SU-DHL-6 (cell line): ENCODE data around the gene LIN28B.

ENCODE experiments used
- H2AFZ ChIP-seq: fragments of 200-600 bp; sonication (generic); 2 replicates; pipeline ENCODE4 v1.6.1; 2014; ENCODE audit warnings: low read depth, mild to moderate bottlenecking, moderate library complexity, mixed read lengths, antibody characterized with exemption, low read length; ENCODE audit not compliant: severe bottlenecking
- H3F3A ChIP-seq: fragments of 200-600 bp; shearing (Covaris generic); 2 replicates; pipeline ENCODE4 v1.6.0; 2016; ENCODE audit warnings: antibody characterized with exemption, mild to moderate bottlenecking; ENCODE audit not compliant: insufficient read depth
- H3K27ac ChIP-seq: fragments of 200-600 bp; sonication (generic); 2 replicates; pipeline ENCODE4 v1.5.1; 2016; ENCODE audit warnings: low read depth, mild to moderate bottlenecking, low read length, moderate library complexity, mixed read lengths
- H3K27me3 ChIP-seq: fragments of 200-600 bp; sonication (generic), shearing (Covaris generic); 2 replicates; pipeline ENCODE4 v1.6.0; 2014; ENCODE audit warnings: mild to moderate bottlenecking, low read length
- H3K36me3 ChIP-seq: fragments of 200-600 bp; sonication (generic); 2 replicates; pipeline ENCODE4 v1.6.1; 2014; ENCODE audit warnings: mild to moderate bottlenecking, low read length, mixed read lengths
- H3K4me2 ChIP-seq: fragments of 300-600, 200-600 bp; shearing (Covaris generic), sonication (generic); 2 replicates; pipeline ENCODE4 v1.6.0; 2014; ENCODE audit warnings: low read length, low read depth, mild to moderate bottlenecking; ENCODE audit not compliant: poor library complexity, severe bottlenecking
- H3K4me3 ChIP-seq: fragments of 200-600 bp; sonication (generic); 2 replicates; pipeline ENCODE4 v1.5.1; 2014; ENCODE audit warnings: antibody characterized with exemption, low read length, mild to moderate bottlenecking, mixed read lengths; ENCODE audit not compliant: insufficient read depth, poor library complexity, severe bottlenecking
- H3K79me2 ChIP-seq: fragments of 200-600 bp; sonication (generic); 2 replicates; pipeline ENCODE4 v1.6.1; 2014; ENCODE audit warnings: mild to moderate bottlenecking, low read length, moderate library complexity; ENCODE audit not compliant: insufficient read depth
- H3K9ac ChIP-seq: fragments of 200-600 bp; sonication (generic); 2 replicates; pipeline ENCODE4 v1.7.0; 2014; ENCODE audit warnings: mild to moderate bottlenecking, low read length
- H3K9me2 ChIP-seq: fragments of 200-600 bp; sonication (generic); replicated peaks from 2 replicates; pipeline ENCODE4 v1.6.1; 2014; ENCODE audit warnings: low read length; ENCODE audit not compliant: insufficient read depth
- H3K9me3 ChIP-seq: fragments of 200-600 bp; sonication (generic); 2 replicates; pipeline ENCODE4 v1.6.1; 2014; ENCODE audit warnings: low read length, mixed read lengths; ENCODE audit not compliant: insufficient read depth
- H4K20me1 ChIP-seq: fragments of 200-600 bp; sonication (generic); 2 replicates; pipeline ENCODE4 v1.6.1; 2014; ENCODE audit warnings: low read depth, mild to moderate bottlenecking, antibody characterized with exemption, low read length, moderate library complexity, mixed read lengths
- EZH2phosphoT487 ChIP-seq: fragments of 200-600 bp; sonication (generic), shearing (Covaris generic); conservative IDR thresholded peaks from 2 replicates; pipeline ENCODE4 v1.6.1; 2018; ENCODE audit warnings: mild to moderate bottlenecking, antibody characterized with exemption, low read length, moderate library complexity, mixed read lengths
- TF ChIP-seq, protein P1 (sequence below): fragments of 200-600 bp; sonication (generic); IDR thresholded peaks from one replicate; pipeline ENCODE4 v1.5.1; 2017; ENCODE audit warnings: antibody characterized with exemption, mild to moderate bottlenecking, low read length, moderate library complexity; ENCODE audit not compliant: insufficient read depth, poor library complexity, severe bottlenecking

Gene LIN28B

DNA sequence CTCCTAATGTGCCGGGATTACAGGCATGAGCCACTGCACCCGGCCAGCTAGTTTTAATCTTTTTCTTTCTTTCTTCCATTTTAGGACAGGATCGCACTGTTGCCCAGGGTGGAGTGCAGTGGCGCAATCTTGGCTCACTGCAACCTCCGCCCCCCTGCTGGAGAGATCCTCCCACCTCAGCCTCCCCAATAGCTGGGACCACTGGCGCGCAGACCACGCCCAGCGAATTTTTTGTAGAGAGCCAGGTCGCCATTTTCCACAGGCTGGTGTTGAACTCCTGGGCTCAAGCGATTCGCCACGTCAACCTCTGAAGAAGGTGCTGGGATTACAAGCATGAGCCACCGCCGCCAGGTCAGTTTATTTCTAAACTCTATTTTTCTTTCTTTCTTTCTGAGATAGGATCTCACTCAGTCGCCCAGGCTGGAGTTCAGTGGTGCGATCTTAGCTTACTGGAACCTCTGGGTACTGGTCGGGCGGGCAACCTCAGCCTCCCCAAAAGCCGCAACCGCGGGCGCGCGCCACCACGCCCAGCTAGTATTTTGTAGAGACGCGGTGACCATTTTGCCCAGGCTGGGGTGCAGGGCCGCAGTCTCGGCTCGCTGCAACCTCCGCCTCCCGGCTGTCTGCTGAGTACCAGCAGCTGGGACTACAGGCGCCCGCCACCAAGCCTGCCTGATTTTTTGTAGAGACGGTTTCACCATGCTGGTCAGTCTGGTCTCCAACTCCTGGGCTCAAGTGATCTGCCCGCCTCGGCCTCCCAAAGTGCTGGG is 20.0 kb upstream of the LIN28B start:
- Histone ChIP-seq H3F3A (no peaks in the 10 kb centered on the region), H3K9me3 (no peaks in the 10 kb centered on the region), H3K36me3 (no peaks in the 10 kb centered on the region), H3K9me2 (no peaks in the 10 kb centered on the region), H3K27me3 (no peaks in the 10 kb centered on the region), H3K79me2 (no peaks in the 10 kb centered on the region), H4K20me1 (no peaks in the 10 kb centered on the region), H2AFZ (no peak overlapping the region), H3K9ac (no peak overlapping the region), H3K4me2 (no peak overlapping the region), H3K27ac (no peak overlapping the region), H3K4me3 (no peak overlapping the region)
- TF ChIP-seq, protein P1, sequence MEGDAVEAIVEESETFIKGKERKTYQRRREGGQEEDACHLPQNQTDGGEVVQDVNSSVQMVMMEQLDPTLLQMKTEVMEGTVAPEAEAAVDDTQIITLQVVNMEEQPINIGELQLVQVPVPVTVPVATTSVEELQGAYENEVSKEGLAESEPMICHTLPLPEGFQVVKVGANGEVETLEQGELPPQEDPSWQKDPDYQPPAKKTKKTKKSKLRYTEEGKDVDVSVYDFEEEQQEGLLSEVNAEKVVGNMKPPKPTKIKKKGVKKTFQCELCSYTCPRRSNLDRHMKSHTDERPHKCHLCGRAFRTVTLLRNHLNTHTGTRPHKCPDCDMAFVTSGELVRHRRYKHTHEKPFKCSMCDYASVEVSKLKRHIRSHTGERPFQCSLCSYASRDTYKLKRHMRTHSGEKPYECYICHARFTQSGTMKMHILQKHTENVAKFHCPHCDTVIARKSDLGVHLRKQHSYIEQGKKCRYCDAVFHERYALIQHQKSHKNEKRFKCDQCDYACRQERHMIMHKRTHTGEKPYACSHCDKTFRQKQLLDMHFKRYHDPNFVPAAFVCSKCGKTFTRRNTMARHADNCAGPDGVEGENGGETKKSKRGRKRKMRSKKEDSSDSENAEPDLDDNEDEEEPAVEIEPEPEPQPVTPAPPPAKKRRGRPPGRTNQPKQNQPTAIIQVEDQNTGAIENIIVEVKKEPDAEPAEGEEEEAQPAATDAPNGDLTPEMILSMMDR: no peak
- no peak for TF ChIP-seq EZH2phosphoT487

DNA sequence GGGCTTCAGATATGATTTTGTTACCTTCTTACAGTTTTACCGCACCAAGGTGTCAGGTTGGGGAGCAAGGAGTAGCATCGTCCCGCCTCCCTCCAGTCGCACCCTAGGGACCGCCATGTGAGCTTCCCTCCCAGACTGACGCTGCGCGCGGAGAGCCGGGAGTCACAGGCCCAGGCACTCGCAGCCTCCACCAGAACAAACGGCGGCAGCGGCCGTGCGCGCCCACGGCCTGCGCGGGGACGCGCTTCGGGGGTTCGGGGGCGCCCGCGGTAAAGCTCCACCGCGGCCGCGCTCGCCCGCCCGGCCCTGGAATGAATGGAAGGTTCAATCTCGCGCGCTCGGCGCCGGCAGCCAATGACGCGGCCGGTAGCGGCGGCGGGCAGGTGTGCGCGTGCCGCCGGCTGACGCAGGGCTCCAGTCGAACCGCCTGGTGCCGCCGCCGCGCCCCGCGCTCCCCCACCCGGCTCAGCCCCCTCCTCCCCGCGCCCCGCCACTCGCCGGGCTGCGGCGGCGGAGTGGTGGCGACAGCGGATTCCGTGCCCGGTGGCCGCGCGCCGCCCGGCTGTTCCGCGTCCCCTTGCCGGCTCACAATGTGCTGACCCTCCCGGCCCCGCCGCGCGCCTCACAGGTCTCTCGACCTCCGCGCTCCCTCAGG is 16.5 kb upstream of the LIN28B start:
- H3K4me3 ChIP-seq: no peak overlapping the region
- no peaks in the 10 kb centered on the region for H3K79me2 ChIP-seq
- H2AFZ ChIP-seq: no peak overlapping the region
- no peaks in the 10 kb centered on the region for H3K9me3 ChIP-seq
- no peaks in the 10 kb centered on the region for H4K20me1 ChIP-seq
- H3F3A ChIP-seq: no peaks in the 10 kb centered on the region
- no peaks in the 10 kb centered on the region for H3K9me2 ChIP-seq
- H3K36me3 ChIP-seq: no peaks in the 10 kb centered on the region
- no peak overlapping the region for H3K27ac ChIP-seq
- TF ChIP-seq, protein P1: no peak
- TF ChIP-seq EZH2phosphoT487: no peak
- no peak overlapping the region for H3K4me2 ChIP-seq
- no peak overlapping the region for H3K9ac ChIP-seq
- H3K27me3 ChIP-seq: no peaks in the 10 kb centered on the region

GRCh38 chr6:104940893-104941728 is 15.8 kb upstream of the LIN28B start:
- Histone ChIP-seq H3K4me3 (no peak overlapping the region), H3K79me2 (no peaks in the 10 kb centered on the region), H3K9me2 (no peaks in the 10 kb centered on the region), H2AFZ (no peak overlapping the region), H3K9me3 (no peaks in the 10 kb centered on the region), H4K20me1 (no peaks in the 10 kb centered on the region), H3K4me2 (no peak overlapping the region), H3K36me3 (no peaks in the 10 kb centered on the region), H3K9ac (no peak overlapping the region), H3K27me3 (no peaks in the 10 kb centered on the region), H3F3A (no peaks in the 10 kb centered on the region), H3K27ac (no peak overlapping the region)
- TF ChIP-seq EZH2phosphoT487: no peak
- TF ChIP-seq, protein P1: no peak
